Sciatic nerve (tissue), 2 donors: ENCODE results near the gene P3H2. TPM values are rescaled to one million over a fixed set of nuclear protein-coding genes. Genes with fewer than 3 reads are reported as not detected.
A peak's percentile ranks its signal among the peaks of the same experiment; 100 is the strongest.

Experiments
- ATAC-seq: fragments of 200-7000 bp; cut with Tn5 transposase; one replicate; pipeline ENCODE4 v1.9.1; 2020; ENCODE audit warnings: mild to moderate bottlenecking, moderate library complexity
- DNase-seq: peaks from one replicate; pipeline ENCODE4 v3.0.0-alpha.2; 2020; ENCODE audit warnings: low spot score
- intact Hi-C: fragments of 100-400 bp; cut with DNase I; formaldehyde crosslinking; loops from one replicate; pipeline ENCODE4 v1.14.2; 2022
- total RNA-seq: library from RNA; stranded (reverse); fragmentation: NEBNext Ultra II Directional; extraction: Animal tissue kit (Norgen Biotek cat#: 25700); gene quantifications from one replicate; pipeline ENCODE4 v1.2.1, GENCODE V29; 2021
- donor health status: DM: no; HTN: no; CAD: no.
- donor health status: DM: no; HTN: no; CAD: no.

The P3H2 gene
- total RNA-seq, 1 donor from 2014 or later: 18.9 TPM

DNA sequence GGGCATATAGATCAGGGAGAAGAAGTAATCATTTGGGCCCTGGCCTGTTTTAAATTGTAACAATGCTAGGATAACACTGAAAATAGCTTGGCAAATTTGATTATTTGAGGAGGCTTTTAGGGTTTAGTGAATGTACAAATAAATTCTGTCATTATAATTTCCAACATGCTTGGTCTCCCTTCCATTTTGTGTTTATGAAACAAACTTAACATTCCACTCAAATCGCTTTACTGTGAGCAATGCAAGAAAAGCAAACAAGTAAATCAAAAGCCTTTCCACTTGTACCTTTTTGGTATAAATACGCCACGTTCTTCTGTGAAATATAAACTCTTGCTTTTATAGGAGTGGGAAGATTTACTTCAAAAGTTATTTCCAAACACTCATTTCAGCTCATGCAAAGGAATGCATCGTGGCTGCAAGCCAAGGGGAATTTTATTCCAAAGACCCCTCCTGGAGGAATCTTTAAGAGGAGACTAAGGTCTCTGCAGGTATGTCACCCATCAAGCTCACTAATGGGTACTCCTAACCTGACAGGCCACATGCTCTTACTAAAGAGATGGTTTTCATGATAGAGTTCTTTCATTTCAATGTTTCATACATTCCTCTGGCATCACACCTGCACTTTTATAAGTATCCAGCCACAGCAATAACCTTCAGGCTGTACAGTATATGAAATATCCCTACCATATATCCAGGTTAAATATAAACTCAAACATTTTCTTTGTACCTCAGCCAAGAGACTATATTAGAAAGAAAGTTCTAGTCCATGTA, 115.2 kb downstream of the P3H2 start:
- intact Hi-C loops: no loop called here
- no peak for ATAC-seq
- DNase-seq: no peak

DNA sequence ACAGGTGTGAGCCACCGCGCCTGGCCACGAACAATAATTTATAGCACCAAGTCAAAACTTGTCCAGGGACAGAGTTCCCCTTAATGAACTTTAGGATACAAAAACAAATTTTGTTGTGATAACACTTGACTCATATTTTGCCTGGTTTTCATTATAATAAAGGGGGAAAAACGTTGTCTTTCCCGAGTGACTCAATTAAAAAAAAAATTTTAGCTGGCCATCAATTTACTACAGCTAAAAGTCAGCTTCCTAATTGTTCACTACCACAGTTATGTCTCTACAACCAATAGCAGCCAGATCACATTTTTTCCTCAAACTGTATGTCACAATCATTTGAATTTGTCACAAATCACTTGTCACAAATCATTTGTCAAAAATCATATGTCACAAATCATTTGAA, 116.0 kb downstream of the P3H2 start:
- intact Hi-C loops: no loop called here
- DNase-seq (no peak), ATAC-seq (no peak)

DNA sequence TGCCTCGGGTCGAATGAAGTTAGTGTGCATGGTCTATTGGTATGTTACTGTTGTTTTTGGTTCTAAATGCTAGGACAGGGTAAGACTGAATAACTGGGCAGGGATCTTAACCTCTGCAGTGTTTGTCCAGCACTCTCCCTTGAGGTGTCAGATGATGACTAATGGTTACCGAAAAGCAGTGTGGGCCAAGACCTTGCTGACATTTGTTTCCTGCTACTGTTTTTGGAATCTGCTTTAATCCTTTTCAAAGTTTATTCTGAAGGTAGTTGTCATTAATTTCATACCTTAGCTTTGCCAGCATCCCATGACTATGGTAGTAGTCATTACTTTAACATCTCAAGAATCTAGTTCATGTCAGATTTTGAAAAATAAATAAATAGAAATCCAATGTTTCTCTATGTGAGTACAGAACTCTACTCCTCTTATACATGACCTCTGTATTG, 117.0 kb downstream of the P3H2 start:
- DNase-seq (no peak), ATAC-seq (peak; percentile 56)
- intact Hi-C loops: no loop called here

DNA sequence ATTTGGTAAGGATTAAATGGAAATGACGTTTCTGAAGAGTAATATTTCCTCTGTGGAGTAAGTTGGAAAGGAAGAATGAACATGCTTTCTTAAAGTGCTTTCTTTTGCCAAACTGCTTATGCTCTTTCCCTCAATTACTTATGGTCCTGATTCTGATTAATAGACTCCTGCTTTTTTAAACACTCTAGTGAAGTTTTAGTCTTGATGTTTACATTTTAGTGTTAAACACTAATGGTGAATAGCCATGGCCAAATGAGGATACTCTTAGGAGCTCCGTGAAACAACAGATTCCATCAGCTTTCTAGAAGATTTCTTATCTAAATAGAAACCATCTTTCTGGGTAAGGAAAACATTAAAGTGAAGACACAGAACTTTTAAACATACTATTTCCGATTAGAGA, 117.6 kb downstream of the P3H2 start:
- DNase-seq: no peak
- intact Hi-C loops: no loop called here
- ATAC-seq: no peak

DNA sequence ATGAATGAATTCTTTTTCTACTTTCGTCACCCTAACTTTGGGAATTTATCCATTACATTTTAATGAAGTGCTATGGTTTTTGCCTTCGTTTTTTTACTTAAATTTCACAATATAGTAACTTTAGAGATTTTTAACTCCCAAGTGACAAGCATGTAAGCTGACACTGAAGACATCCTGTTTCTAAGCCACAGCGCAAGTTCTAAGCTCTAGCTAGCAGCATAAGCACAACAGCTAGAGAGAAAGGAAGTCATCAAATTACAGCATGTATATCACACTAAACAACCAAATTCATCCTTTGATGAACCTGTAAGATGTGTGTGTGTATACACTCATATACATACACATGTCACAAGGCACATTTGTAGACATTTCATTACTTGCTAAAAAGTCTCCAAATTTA, 119.3 kb downstream of the P3H2 start:
- DNase-seq: no peak
- no peak for ATAC-seq
- intact Hi-C loops: no loop called here

DNA sequence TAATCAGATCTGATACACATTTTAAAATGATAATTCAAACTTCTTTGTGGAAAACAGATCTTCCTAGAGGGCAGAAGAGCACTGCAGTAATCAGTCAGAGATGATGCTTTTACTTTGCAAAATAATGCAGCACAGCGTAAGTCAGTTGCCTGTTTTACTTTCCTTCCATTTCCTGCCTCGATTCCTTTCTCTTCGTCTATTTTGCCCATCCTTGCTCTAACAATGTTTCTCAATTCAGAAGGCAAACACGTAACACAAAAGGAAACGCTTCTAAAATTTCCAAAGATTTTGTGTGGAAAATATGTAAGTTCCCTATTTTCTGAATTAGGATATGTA, 119.9 kb downstream of the P3H2 start:
- ATAC-seq: no peak
- DNase-seq: no peak
- intact Hi-C loops: no loop called here

DNA sequence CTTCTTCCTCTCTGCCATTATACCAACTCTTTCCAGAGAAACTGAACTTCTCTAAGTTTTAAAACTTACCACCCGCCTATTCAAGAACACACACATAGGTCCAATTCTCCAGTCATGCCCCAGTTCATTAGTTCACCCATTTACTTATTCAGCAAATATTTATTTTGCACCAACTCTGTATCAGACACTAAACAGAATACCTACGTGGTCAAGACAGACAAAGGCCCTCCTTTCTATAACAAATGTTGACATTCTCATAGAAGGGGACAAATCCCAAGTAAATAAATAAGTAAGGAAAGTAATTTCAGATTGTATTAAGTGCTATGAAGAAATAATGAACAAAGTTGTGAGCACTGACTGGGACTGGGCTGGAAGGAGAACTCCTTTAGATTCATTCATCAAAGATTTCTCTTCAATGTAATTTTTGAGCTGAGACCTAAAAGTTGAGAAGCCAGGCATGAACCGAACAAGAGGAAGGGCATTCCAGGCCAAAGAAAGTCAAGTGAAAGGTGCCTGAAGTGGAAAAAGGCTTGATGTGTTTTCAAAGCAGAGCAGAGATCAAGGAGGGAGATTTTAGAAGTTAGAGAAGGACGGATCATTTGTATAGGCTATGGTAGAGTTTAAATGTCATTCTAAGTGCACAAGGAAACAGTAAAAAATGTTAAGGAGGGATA, 120.4 kb downstream of the P3H2 start:
- intact Hi-C loops: no loop called here
- ATAC-seq: no peak
- DNase-seq: no peak

DNA sequence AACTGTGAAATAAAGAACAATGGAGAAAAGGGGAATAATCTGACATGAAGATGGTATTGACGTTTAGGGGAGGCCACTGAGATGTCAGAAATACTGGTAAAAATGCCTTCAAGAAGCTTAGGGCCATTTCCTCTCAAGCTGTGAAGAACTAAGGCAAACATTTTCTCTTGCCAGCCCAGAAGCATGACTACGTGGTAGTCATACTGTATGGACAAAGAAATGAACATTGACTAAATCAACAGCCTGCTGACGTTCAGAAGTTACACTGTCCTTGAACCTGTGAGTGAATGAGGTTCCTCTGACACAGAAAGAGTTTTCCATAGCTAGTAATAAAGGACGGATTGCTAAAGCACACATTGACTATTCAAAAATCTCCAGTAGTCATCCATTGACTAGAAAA, 121.0 kb downstream of the P3H2 start:
- ATAC-seq: no peak
- intact Hi-C loops: no loop called here
- no peak for DNase-seq

DNA sequence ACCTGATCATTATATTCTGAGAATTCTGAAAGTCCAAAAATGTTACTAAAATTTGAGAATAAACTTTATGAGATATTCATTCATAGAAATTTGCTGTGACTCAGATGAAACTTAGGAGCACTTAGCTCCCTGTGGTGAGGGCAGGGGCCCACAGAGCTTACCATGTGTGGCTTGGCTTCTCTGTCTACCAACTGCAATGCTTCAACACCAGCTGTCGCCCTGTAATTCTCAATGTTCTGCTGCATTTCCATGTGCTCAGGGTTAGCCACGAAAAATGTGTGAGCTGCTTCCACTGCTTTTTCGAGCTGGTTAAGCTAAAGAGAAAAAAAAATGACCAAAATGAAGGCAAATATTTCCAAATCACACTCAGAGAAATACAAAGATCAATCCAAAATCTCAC, 125.6 kb downstream of the P3H2 start:
- ATAC-seq: no peak
- DNase-seq: no peak
- intact Hi-C loops: no loop called here

DNA sequence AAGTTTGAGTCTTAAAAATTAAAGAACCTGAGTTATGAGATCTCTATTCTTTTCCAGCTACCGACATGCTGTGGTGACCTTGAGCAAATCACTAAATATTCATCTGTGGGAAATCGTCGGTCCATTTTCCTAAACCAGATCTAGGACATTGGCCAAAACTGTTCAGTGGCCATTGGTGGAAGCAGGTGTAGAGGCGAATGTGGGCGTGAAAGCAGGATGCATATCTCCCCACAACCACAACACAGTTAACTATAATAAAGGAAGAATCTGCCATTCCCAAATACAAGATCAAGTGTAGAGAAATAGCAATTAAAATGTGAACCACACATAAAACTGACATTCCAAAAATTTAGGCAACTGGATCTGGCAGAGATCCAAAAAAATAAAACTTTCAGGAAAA, 129.9 kb downstream of the P3H2 start:
- no peak for DNase-seq
- ATAC-seq: no peak
- intact Hi-C loops: no loop called here

DNA sequence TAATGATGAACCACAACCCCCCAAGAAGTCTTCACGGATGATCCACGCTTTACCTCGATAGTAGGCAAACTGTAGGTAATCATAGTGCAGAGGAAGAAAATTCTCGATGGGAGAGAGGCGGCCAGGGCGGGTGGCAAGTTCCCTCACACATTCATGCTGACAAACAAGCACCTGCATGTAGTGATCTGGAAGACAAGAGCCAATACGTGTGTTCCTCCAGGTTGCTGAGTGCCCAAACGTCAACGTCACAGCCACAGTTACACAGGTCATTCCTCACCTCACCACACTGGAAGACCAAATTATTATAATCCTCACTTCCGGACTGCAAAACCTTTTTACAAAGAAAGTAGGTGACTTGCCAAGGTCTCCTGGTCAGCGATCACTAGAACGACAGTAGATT, 131.8 kb downstream of the P3H2 start:
- DNase-seq (no peak), ATAC-seq (no peak)
- intact Hi-C loops: no loop called here

DNA sequence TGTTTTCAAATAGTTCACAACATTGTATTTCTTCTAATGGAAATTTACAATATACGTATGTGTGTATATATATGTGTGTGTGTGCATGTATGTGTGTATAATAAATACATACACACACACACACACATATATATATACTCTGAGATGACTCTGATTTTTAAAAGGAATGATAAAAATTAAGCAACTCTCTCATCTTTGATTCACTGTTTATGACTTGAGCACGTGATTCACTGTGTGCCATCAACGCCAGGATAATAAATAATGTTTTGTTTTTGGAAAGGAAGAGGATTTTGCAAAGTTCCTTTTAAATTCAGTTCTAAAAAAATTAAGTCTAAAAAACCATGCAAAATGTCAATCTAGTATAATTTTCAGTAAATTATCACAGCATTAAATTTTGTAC, 132.4 kb downstream of the P3H2 start:
- intact Hi-C loops: no loop called here
- ATAC-seq (no peak), DNase-seq (no peak)

DNA sequence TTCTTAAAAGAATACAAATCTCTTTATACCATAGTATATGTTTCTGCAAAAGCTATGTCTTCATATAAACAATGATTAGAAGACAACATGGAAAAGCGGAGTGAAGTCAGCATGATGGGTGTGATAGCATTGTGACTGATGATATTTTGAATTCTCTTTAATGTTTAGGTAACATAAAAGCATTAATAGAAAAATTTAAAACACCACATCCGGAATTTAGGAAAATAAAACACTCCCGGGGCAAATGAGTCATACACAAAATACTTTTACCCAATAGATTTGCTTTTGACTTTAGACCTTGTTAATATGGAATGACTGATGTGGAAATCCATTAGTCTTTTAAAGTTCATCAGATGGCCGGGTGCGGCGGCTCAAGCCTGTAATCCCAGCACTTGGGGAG, 134.7 kb downstream of the P3H2 start:
- no peak for ATAC-seq
- no peak for DNase-seq
- intact Hi-C loops: no loop called here

DNA sequence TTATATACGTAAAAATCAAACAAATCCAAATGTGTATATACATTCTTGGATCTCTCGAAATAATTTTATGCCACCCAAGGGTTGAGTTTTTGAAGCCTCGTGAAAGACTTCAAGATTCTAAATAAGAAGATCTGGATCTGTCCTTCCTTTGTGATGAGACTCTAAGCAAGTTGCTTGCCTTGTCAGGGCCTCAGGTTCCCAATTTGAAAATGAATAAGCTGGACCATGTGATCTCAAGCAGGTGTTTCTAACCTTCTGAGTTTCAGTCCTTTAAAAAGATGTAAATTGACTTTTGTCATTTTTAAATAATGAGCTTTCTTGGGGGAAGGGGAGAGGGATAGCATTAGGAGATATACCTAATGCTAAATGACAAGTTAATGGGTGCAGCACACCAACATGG, 137.1 kb downstream of the P3H2 start:
- ATAC-seq (no peak), DNase-seq (no peak)
- intact Hi-C loops: no loop called here

DNA sequence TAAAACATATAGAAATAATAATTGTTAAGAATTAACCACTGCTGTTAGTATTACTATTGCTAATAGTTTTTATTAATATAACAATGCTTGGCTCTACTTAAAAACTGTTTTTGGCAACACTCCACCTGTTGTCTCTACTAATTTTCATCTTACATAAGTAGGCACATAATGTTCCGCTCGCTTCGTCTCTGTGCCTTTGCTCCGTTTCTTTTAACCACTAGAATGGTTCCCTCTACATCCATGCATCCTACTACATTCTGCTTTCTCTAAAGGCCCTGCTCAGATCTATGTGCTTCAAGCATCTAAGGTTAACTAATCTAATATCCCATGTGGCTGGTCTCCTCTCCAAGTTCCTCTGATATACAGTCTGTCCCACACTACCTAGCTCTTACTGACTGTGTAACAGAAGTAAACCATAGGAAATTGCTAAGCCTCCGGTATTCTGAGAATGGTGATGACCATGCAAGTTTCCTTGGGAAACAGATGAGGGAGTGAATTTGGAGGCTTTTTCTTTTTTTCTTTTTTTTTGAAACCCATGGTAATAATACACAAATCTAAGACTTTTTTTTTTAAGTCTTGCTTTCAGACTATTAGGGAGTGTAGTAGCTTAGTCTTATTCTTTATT, 138.3 kb downstream of the P3H2 start:
- ATAC-seq (peak; percentile 18), DNase-seq (no peak)
- intact Hi-C loops: no loop called here

DNA sequence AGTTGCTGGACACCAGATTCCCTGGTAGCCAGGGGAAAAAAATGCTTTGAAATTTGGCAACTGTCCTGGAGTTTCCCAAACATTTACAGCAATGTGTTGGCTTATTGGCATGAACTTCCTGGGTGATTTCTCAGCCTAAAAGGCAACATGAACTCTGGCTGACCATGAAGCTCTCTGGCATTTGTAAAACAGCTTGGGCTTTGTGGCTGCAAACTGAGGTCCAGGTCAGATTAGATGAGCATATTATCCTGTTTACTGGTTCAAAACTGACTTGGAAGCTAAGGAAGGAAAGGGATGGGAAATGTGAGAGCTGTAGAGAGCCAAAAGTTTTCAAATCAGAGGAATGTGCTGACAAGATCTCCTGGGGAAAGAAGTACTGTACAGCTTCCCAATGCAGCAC, 139.0 kb downstream of the P3H2 start:
- intact Hi-C loops: no loop called here
- no peak for DNase-seq
- peak; percentile 95 for ATAC-seq

DNA sequence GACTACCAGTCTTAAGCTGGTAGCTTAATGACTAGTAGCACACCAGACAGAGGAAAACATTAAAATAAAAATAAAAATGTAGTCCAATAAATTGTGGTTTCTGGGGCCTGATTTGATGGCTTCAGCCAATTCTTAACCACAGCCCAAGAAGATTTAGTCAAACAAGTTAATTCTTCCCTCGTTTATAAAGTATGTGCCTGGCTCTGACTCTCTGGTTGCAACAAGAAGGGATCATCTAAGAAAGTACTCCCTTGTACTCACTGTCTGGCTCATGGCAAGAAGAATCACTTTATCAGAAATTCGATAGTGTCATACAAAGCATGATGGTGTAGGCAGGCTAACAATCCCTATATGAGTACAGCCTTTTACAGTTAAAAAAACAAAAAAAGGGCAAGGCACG, 141.9 kb downstream of the P3H2 start:
- no peak for DNase-seq
- ATAC-seq: no peak
- intact Hi-C loops: no loop called here

DNA sequence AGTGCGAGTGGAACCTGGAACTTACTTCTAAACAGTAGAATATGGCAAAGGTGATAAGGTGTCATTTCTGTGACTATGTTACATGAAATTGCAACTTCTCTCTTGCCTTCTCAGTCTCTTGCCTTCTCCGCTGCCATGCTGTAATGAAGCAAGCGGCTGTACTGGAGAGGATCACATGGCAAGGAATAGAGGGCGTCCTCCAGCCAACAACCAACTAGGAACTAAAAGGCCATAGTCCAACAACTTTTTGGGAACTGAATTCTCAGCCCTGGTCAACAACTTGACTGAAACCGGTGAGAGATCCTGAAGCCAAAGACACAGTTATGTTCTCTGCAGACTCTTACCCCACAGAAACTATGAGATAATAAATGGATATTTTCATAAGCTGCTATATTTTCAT, 143.5 kb downstream of the P3H2 start:
- intact Hi-C loops: no loop called here
- ATAC-seq: no peak
- DNase-seq: no peak

DNA sequence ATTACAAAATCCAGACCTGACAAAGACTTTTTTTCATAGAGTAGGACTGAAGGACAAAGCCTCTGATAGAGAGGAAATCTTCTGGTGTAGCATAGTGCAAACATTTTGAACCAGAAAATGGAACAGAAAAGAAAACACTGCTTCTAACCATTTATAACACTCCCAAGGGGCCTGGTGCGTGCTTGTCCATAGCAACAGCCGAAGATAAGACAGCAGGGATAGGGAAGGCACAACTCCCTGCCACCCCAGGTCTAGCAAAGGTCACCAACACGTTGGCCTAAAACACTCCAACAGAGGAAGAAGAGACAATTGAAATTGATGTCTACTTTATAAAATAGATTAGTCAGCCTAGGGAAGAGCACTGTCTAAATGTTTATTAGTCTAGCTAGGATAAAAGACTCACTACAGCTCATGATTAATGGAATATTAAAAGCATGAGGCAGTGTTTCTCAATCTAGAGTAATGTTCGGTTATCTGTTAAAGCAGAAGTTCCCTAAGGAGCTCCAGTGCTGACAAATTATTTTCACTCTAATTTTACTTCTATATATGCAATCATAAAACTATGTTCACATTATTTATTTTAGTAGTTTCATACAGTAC, 145.2 kb downstream of the P3H2 start:
- peak; percentile 38 for ATAC-seq
- intact Hi-C loops: no loop called here
- DNase-seq: no peak

DNA sequence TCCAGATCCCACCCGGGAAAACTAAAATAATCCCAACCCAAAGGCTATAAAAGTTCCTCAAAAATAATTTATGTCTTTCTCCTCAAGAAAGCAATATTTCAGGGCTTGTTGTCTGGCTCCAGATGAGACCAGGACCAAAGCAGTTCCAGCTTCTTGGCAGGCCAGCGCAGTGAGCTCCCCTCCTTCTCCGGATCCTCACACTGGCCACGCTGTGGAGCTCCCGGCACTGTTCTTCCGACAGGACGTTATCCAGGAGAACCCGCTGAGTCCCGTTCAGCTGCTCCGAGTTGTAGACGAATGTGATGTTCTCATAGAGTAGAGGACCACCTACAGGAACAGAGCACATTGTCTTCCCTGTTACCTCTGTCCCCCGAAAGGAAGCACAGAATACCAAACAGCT, 146.3 kb downstream of the P3H2 start:
- no peak for DNase-seq
- intact Hi-C loops: no loop called here
- ATAC-seq: peak; percentile 46
